ENCODE measurements around the gene PRKRA. TPM values are rescaled to one million over a fixed set of nuclear protein-coding genes. Genes with fewer than 3 reads are reported as not detected.

PRKRA gene
- polyA plus RNA-seq, 4 donors = 55.9 to 89.7 (median 79.1) TPM

Other genes starting within 250 kb of the PRKRA start
- 10 to 100 TPM in 1 of 4 donors, 1 to 10 TPM in 3; 8.9 to 15.7 (median 9.5) TPM for gene PJVK, start 203 bp upstream of the PRKRA start, polyA plus RNA-seq (ENCODE audit: insufficient read length in 4 of 4)
- gene FKBP7, start 27.4 kb upstream of the PRKRA start, polyA plus RNA-seq (ENCODE audit: insufficient read length in 4 of 4) = 100 to 1,000 TPM in 1 of 4 donors, 10 to 100 TPM in 3; 54.6 to 114 (median 75.6) TPM
- 10 to 100 TPM; 28.7 to 39.8 (median 31.7) TPM for gene PLEKHA3, start 29.3 kb upstream of the PRKRA start, polyA plus RNA-seq (ENCODE audit: insufficient read length in 4 of 4)

Measured in left renal pelvis (tissue), 4 donors.